Erythroblast (primary cell): Measurements from ENCODE around the gene ARHGEF33.

Experiments used
- DNase-seq, 2 experiments: peaks; one replicate each; lab custom pipeline; 2025; lab: John Stamatoyannopoulos, UW
- GATA1 ChIP-seq: IDR thresholded peaks from 2 replicates; pipeline ENCODE4 v1.6.1; 2011; ENCODE audit warnings: low read depth, mild to moderate bottlenecking, control low read depth, low read length, moderate library complexity
- POLR2A ChIP-seq: IDR thresholded peaks from 2 replicates; pipeline ENCODE4 v1.6.1; 2011; ENCODE audit warnings: mild to moderate bottlenecking, low read length

The ARHGEF33 gene

DNA sequence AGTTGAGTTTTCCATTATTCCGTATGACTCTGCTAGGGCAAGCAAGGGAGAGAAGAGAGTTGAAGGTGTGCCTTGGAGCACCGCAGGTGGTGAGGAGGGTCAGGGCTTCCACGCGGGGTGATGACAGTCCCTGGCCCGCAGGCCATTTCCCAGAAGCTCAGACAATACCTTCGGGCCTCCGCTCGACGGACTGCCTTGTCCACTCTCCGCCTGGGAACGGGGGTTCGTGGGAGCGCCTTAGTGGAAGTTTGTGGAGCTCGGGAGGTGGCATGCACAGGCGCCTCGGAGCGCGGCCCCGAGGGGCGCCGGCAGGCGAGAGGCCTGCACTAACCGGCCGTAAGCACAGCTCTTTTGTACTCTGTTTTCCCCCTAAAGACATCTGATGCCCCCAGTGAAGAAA, 69.8 kb downstream of the ARHGEF33 start:
- TF ChIP-seq GATA1 (no peak), POLR2A (no peak)
- DNase-seq: no peak

DNA sequence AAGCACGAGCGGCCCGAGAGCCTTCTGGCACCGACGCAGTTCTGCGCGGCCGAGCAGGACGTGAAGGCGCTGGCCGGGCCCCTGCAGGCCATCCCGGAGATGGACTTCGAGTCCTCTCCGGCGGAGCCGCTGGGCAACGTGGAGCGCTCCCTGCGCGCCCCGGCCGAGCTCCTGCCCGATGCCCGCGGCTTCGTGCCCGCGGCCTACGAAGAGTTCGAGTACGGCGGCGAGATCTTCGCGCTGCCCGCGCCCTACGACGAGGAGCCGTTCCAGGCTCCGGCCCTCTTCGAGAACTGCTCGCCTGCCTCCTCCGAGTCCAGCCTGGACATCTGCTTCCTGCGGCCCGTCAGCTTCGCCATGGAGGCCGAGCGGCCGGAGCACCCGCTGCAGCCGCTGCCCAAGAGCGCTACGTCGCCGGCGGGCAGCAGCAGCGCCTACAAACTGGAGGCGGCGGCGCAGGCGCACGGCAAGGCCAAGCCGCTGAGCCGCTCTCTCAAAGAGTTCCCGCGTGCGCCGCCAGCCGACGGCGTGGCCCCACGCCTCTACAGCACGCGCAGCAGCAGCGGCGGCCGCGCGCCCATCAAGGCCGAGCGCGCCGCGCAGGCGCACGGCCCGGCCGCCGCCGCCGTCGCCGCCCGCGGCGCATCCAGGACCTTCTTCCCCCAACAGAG, 70.4 kb downstream of the ARHGEF33 start:
- DNase-seq: peak; percentile 91 to 92
- TF ChIP-seq GATA1 (no peak), POLR2A (no peak)

DNA sequence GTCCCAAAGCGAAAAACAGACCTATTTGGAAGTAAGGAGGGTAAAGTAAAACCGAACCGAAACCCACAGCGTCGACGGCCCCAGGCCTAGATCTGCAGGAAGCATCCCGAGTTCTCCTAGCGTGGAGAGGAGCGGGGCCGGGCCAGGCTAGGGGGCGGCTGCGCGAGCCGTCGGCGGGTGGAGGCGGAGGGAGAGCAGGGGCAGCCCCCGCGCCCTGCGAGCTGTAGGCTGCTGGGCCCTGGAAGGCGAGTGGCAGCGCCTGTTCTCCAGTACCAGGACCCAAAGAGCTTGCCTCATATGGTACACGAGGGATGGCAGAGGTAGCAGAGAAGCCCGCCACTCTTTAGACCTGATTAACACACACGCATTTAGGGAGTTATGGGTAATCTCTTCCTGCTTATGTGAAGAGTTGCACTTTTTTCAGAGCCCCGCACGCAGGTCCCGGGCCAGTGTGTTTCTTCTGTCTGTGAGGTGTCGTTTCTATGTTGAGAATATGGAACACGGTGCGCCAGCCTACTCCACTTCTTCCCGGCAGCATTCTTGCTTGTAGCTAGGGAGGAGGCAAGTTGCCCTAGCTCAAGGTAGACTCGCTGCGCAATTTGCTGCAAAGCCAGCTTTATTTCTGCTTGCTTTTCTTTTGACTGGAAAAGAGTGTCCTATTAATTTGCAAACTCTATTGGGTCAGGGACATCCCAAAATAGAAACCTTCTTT, 71.1 kb downstream of the ARHGEF33 start:
- no peak for DNase-seq

GRCh38 chr2:38966006-38966405, 76.3 kb downstream of the ARHGEF33 start:
- no peak for DNase-seq
- TF ChIP-seq GATA1: no peak
- TF ChIP-seq POLR2A: no peak

More for the DNA sequence above, 71.1 kb downstream of the ARHGEF33 start:
- TF ChIP-seq POLR2A (no peak), GATA1 (no peak)

GRCh38 chr2:38966678-38967077, 77.0 kb downstream of the ARHGEF33 start:
- TF ChIP-seq POLR2A (no peak), GATA1 (no peak)
- DNase-seq: no peak

DNA sequence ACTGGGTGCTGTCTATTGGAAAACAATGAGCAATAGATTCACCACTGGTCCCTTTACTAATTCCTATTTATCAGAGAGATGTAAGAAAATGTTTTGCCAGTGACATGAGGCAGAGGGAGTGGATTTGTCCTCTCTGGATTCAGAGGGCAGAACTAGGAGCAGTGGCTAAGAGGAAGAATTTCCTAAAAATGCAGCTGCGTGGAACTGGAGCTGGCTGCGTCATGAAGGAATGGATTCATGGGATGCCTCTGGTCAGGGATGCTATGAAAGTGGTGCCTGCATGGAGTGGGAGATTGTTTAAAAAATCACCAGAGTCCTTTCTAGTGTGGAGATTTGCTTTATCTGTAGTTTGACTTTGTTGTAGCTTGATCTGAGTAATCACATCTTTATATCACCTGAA, 78.3 kb downstream of the ARHGEF33 start:
- TF ChIP-seq GATA1 (no peak), POLR2A (no peak)
- DNase-seq: no peak

- DNase-seq: no peak
- TF ChIP-seq GATA1 (no peak), POLR2A (no peak)
These were observed 81.7 kb downstream of the ARHGEF33 start for GRCh38 chr2:38971377-38971776.

DNA sequence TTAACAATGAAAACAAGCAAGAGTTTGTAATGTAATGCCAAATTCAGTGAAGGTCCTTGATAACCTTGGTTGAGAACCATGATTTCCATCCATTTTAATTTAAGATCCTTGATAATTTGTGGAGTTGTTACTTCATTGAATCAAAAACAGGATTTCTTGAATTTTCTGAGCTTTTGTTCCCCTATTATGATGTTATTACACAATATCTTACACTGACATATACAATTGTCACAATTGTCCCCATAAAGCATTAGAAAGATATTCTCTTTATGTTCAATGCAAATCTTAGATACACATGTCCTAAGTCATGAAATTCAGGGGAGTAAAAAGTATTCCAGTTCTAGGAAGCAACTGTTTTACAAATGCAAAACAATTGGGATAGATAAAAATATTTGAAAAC, 83.6 kb downstream of the ARHGEF33 start:
- TF ChIP-seq GATA1: no peak
- no peak for DNase-seq

- no peak for DNase-seq
- TF ChIP-seq POLR2A: no peak
- TF ChIP-seq GATA1: no peak
These were observed 85.4 kb downstream of the ARHGEF33 start for GRCh38 chr2:38975042-38975441.

DNA sequence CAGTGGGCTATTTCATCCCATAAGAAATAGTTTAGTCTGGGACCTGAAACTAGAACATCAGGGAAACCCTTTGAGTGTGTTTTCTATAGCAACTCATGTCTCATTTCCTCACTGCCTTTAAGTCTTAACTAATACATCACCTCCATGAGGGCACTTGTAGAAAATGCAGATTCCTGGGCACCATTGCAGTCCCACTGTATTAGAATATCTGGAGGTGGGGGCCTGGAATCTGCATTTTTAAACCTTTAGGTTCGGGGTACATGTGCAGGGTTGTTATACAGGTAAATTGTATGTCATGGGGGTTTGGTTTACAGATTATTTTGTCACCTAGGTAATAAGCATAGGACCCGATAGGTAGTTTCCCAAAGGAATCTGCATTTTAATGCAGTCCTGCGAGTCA, 87.4 kb downstream of the ARHGEF33 start:
- DNase-seq: no peak
- no peak for TF ChIP-seq GATA1

- no peak for TF ChIP-seq POLR2A
- no peak for TF ChIP-seq GATA1
- no peak for DNase-seq
These were observed 88.7 kb downstream of the ARHGEF33 start for GRCh38 chr2:38978296-38978903.

DNA sequence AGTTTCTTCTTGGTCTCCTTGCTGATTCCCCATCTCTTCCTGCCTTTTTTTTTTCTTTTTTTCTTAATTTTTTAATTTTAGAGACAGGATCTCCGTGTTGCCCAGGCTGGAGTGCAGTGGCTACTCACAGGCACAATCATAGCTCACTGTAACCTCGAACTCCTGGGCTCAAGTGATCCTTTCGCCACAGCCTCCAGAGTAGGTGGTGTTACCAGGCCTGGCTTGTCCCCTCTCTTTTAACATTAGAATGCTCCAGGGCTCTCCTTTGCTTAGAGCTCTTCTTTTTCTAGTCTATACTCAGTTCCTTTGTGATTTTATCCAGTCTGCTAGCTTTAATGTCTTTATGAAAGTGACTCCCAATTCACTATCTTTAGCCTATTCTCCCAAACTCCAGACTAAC, 89.2 kb downstream of the ARHGEF33 start:
- TF ChIP-seq POLR2A (no peak), GATA1 (no peak)
- no peak for DNase-seq

GRCh38 chr2:38981003-38981669, 91.5 kb downstream of the ARHGEF33 start:
- TF ChIP-seq GATA1 (no peak), POLR2A (no peak)

More at GRCh38 chr2:38981003-38981669, 91.5 kb downstream of the ARHGEF33 start:
- no peak for DNase-seq
